GM19397 (cell line): ENCODE data around the gene BEX2.
"Not testable (repeated sequence)": the region's sequence is repeated elsewhere in the genome, so short reads cannot be mapped to it uniquely, and the experiment has no call there.

Source experiments
- ATAC-seq: cut with Tn5 transposase; IDR thresholded peaks from one replicate; pipeline ENCODE4 v1.9.1; 2021; ENCODE audit warnings: mild to moderate bottlenecking, moderate library complexity; ENCODE audit not compliant: unreplicated experiment

BEX2 gene

GRCh38 chrX:103310555-103311398 lies at the start of gene BEX2:
Gene BEX2 (minus strand): TSS chrX:103310990. CDS start chrX:103309976, 1,014 bp downstream.
- peak; percentile 99 for ATAC-seq

- no peak for ATAC-seq
Observed at GRCh38 chrX:103360092-103360491, 49.3 kb upstream of the BEX2 start.

- not testable (repeated sequence) for ATAC-seq
Observed at GRCh38 chrX:103359605-103360004, 48.8 kb upstream of the BEX2 start.

GRCh38 chrX:103357871-103358270 lies 47.1 kb upstream of the BEX2 start:
- ATAC-seq, result no peak

- no peak for ATAC-seq
Observed at GRCh38 chrX:103356858-103357257, 46.1 kb upstream of the BEX2 start.

- no peak for ATAC-seq
Observed at GRCh38 chrX:103356130-103356798, 45.5 kb upstream of the BEX2 start, which contains the start of gene TCEAL9. Gene TCEAL9 (plus strand): TSS chrX:103356506. CDS start chrX:103357685, 1,179 bp downstream.

- no peak for ATAC-seq
Observed at GRCh38 chrX:103347682-103348397, 37.0 kb upstream of the BEX2 start.

GRCh38 chrX:103344606-103345005 lies 33.8 kb upstream of the BEX2 start:
- no peak for ATAC-seq

- no peak for ATAC-seq
Observed at GRCh38 chrX:103343105-103343504, 32.3 kb upstream of the BEX2 start.

GRCh38 chrX:103338663-103339062 lies 27.9 kb upstream of the BEX2 start:
- no peak for ATAC-seq

- no peak for ATAC-seq
Observed at GRCh38 chrX:103330681-103331288, 20.0 kb upstream of the BEX2 start.

- ATAC-seq, result no peak
Observed at GRCh38 chrX:103329991-103330390, 19.2 kb upstream of the BEX2 start, which contains the start of gene TCEAL7. Gene TCEAL7 (plus strand): TSS chrX:103330239. CDS start chrX:103331404, 1,165 bp downstream.

- no peak for ATAC-seq
Observed at GRCh38 chrX:103311399-103311780, 600 bp upstream of the BEX2 start.

- ATAC-seq, result no peak
Observed at GRCh38 chrX:103309860-103310554, 783 bp downstream of the BEX2 start.

- ATAC-seq, result not testable (repeated sequence)
Observed at GRCh38 chrX:103305666-103306065, 5.1 kb downstream of the BEX2 start.

GRCh38 chrX:103304705-103305104 lies 6.1 kb downstream of the BEX2 start:
- no peak for ATAC-seq

GRCh38 chrX:103293118-103293517 lies 17.7 kb downstream of the BEX2 start:
- ATAC-seq, result no peak

- ATAC-seq, result no peak
Observed at GRCh38 chrX:103279624-103280023, 31.2 kb downstream of the BEX2 start.

- ATAC-seq, result no peak
Observed at GRCh38 chrX:103276581-103277002, 34.2 kb downstream of the BEX2 start, which contains the start of gene TCEAL5. Gene TCEAL5 (minus strand): TSS chrX:103276750. CDS start chrX:103274563, 2,187 bp downstream.

GRCh38 chrX:103275947-103276567 lies 34.7 kb downstream of the BEX2 start:
- no peak for ATAC-seq
